ENCODE results near the gene BTBD19. TPM values are rescaled to one million over a fixed set of nuclear protein-coding genes. Genes with fewer than 3 reads are reported as not detected.

BTBD19 gene
- total RNA-seq, 1 donor from 2014 or later = 7.9 TPM

DNA sequence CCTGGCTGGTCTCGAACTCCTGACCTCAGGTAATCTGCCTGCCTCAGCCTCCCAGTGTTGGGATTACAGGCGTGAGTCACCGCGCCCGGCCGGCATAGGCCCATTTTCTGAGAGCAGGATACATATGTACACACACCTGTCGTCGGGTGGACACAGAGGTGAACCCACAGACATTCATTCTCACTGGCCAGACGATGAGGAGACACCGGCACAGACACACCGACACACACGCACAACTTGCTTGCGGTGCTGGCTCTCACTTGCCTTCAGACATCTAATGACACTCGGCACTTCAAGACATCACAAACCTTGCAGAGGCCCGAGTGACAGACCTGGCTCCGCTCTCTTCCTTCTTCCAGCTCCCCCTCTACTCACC is 34.2 kb downstream of the BTBD19 start:
- H3K36me3 ChIP-seq = no peaks in the 10 kb centered on the region
- DNase-seq (ENCODE audit: extremely low spot score in 2 of 2) = no peak
- no peaks in the 10 kb centered on the region for H3K9me3 ChIP-seq
- intact Hi-C loops (cut with DNase I) = no loop called here
- H3K4me3 ChIP-seq = peak overlapping the region; percentile 49 to 50
- H3K27me3 ChIP-seq = no peaks in the 10 kb centered on the region
- TF ChIP-seq POLR2AphosphoS5 (IDR thresholded peaks at IDR 0.05; ENCODE audit: insufficient read depth in 1 of 2, low read depth in 1 of 2) = no peak
- no peak for TF ChIP-seq POLR2A (IDR thresholded peaks at IDR 0.05)
- TF ChIP-seq, protein P1, sequence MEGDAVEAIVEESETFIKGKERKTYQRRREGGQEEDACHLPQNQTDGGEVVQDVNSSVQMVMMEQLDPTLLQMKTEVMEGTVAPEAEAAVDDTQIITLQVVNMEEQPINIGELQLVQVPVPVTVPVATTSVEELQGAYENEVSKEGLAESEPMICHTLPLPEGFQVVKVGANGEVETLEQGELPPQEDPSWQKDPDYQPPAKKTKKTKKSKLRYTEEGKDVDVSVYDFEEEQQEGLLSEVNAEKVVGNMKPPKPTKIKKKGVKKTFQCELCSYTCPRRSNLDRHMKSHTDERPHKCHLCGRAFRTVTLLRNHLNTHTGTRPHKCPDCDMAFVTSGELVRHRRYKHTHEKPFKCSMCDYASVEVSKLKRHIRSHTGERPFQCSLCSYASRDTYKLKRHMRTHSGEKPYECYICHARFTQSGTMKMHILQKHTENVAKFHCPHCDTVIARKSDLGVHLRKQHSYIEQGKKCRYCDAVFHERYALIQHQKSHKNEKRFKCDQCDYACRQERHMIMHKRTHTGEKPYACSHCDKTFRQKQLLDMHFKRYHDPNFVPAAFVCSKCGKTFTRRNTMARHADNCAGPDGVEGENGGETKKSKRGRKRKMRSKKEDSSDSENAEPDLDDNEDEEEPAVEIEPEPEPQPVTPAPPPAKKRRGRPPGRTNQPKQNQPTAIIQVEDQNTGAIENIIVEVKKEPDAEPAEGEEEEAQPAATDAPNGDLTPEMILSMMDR (IDR thresholded peaks at IDR 0.05) = no peak
- H3K4me1 ChIP-seq = peaks cover 8% of the 10 kb centered on the region
- peak overlapping the region; percentile 53 for H3K27ac ChIP-seq

DNA sequence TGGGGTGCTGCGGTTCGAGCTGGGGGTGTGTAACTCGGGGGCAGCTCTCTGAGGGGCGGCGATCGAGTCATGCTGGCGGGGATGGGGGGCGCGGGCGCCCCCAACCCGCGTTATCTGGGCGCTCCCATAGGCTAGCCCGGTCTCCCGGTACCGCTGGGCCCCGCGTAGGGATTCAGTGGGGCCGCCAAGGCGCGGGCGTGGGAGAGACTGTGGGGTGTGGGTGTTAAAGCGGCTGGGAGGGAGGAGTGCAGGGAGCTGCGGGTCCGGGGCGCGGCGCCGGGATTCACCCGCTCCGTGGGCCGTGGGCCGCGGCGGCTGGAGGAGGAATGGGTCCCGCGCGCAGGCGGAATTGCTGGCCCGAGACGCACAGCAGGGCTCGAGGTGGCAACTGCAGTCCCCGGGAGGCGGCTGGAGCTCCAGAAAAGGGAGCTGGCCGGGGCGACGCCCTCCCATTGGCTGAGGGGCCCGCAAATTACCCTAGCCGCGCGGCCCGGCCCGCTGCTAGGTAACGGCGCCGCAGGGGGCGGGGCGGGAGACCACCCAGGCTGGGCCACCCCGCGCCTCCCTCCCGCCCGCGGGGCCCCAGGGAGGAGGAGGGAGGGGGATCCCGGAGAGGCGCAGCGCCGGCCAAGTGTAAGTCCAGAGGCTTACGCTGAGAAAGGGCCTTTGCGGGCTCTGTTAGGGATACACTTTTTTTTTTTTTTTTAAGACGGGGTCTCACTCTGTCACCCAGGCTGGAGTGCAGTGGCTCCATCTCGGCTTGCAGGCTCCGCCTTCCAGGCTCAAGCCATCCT is 34.7 kb downstream of the BTBD19 start, which contains the start of gene PTCH2:
PTCH2 (minus strand) TSS at position 392 of the 794 bp plus-strand sequence; CDS start at position 71, 321 bp downstream.
- TF ChIP-seq POLR2AphosphoS5 (IDR thresholded peaks at IDR 0.05; ENCODE audit: insufficient read depth in 1 of 2, low read depth in 1 of 2) (peak in 1 of 2 donors; percentile 57), POLR2A (IDR thresholded peaks at IDR 0.05) (no peak)

DNA sequence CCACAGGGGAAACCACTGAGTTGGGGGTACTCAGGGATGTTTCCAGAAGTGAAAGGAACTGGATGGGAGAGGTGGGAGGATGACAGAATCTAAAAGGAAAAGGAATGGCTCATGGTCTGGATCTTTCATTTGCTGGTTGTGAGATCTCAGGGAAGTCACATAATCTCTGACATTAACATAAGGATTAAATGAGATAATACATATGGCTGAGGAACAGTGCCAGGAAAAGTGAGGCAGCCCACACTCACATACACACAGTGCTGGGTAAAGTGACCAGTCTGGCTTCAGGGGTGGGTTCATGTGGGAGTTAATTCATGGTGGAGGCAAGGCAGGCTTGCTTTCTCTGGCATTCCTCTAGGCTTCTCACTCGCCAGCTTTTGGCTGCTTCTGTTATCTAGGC is 38.7 kb downstream of the BTBD19 start:
- peaks cover 8% of the 10 kb centered on the region for H3K4me1 ChIP-seq
- H3K9me3 ChIP-seq = no peaks in the 10 kb centered on the region
- no peak for DNase-seq (ENCODE audit: extremely low spot score in 2 of 2)
- TF ChIP-seq, protein P1 (IDR thresholded peaks at IDR 0.05) = no peak
- TF ChIP-seq POLR2AphosphoS5 (IDR thresholded peaks at IDR 0.05; ENCODE audit: insufficient read depth in 1 of 2, low read depth in 1 of 2) (no peak), POLR2A (IDR thresholded peaks at IDR 0.05) (no peak)
- no peak overlapping the region for H3K4me3 ChIP-seq
- no peaks in the 10 kb centered on the region for H3K36me3 ChIP-seq
- H3K27me3 ChIP-seq = no peaks in the 10 kb centered on the region
- H3K27ac ChIP-seq = no peak overlapping the region
- intact Hi-C loops (cut with DNase I) = no loop called here

More for the DNA sequence above, 34.7 kb downstream of the BTBD19 start, which contains the start of gene PTCH2:
- Histone ChIP-seq H3K4me3 (peak within 1 kb of the TSS; percentile 49 to 50), H3K36me3 (no peaks in the 10 kb centered on the region), H3K9me3 (no peaks in the 10 kb centered on the region), H3K27ac (peak within 1 kb of the TSS; percentile 53), H3K4me1 (peaks cover 8% of the 10 kb centered on the region), H3K27me3 (no peaks in the 10 kb centered on the region)
- DNase-seq (ENCODE audit: extremely low spot score in 2 of 2) = no peak
- intact Hi-C loops (cut with DNase I) = no loop called here

DNA sequence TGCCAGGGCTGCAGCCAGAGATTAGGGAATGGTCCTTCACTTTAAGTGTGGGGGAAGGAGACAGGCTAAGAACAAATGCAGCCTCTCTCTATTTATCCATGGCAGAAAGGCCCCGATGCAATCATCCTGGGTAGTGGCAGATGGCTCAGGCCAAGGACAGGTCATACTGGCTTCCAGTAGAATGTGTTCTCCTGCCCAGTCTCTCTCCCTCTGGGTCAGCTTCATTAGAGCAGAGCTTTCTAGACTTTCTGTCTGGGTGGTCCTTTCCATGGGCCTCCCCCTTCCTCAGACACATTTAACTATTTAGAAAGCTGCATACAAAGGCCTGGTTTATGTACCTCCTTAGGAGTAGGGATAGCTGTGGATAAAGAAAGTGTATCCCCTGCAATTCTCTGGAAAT is 39.5 kb downstream of the BTBD19 start:
- intact Hi-C loops (cut with DNase I) = no loop called here
- Histone ChIP-seq H3K27me3 (no peaks in the 10 kb centered on the region), H3K36me3 (no peaks in the 10 kb centered on the region), H3K4me3 (no peak overlapping the region), H3K9me3 (no peaks in the 10 kb centered on the region), H3K4me1 (peaks cover 1% of the 10 kb centered on the region), H3K27ac (no peak overlapping the region)
- no peak for DNase-seq (ENCODE audit: extremely low spot score in 2 of 2)
- TF ChIP-seq, protein P1 (IDR thresholded peaks at IDR 0.05) = no peak
- no peak for TF ChIP-seq POLR2A (IDR thresholded peaks at IDR 0.05)
- TF ChIP-seq POLR2AphosphoS5 (IDR thresholded peaks at IDR 0.05; ENCODE audit: insufficient read depth in 1 of 2, low read depth in 1 of 2) = no peak

DNA sequence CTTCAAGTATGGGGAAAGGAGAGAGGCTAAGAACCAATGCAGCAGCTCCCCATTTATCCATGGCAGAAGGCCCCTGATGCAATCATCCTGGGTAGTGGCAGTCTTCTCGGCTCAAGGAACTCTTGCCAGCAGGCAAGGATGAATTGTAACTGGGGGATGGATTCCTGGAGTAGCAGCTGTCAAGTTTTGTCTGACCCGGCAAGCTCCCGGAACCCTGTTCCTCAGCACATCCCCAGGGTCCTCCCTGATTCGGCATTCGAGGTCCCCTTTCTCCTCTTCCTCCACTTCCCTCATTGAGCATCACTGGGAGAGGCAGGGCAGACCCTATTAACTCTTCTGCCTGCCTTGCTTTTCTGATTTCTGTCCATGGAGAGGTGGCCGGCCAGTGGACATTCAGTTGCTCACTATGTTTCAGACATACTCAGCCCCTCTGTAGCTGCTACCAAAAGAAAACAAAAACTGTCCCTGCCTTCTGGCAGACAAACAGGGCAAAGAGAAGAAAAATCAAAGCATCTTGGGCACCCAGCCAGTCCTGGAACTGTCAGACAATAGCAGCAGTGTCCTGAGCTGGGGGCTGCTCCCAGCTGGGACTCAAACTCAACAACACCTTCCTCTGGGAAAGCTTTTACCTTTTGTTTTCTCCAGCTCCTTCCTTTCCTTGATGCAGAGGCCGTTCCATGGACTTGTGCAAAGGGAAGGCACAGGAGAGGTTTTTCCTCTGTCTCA is 40.3 kb downstream of the BTBD19 start:
- DNase-seq (ENCODE audit: extremely low spot score in 2 of 2) = no peak
- TF ChIP-seq POLR2A (IDR thresholded peaks at IDR 0.05) (no peak), POLR2AphosphoS5 (IDR thresholded peaks at IDR 0.05; ENCODE audit: insufficient read depth in 1 of 2, low read depth in 1 of 2) (no peak)
- TF ChIP-seq, protein P1 (IDR thresholded peaks at IDR 0.05) = no peak
- H3K36me3 ChIP-seq = no peaks in the 10 kb centered on the region
- H3K27ac ChIP-seq = no peak overlapping the region
- no peaks in the 10 kb centered on the region for H3K4me1 ChIP-seq
- H3K9me3 ChIP-seq = no peaks in the 10 kb centered on the region
- no peaks in the 10 kb centered on the region for H3K27me3 ChIP-seq
- intact Hi-C loops (cut with DNase I) = no loop called here
- no peak overlapping the region for H3K4me3 ChIP-seq

All from vagina (tissue), 2 donors.